ENCODE data around the gene CTNNA3. TPM values are rescaled to one million over a fixed set of nuclear protein-coding genes. Genes with fewer than 3 reads are reported as not detected.

CTNNA3 gene
- total and polyA plus RNA-seq, 2 donors (not counting 1 experiment from before 2014, with no cell fraction given), result not detected

DNA sequence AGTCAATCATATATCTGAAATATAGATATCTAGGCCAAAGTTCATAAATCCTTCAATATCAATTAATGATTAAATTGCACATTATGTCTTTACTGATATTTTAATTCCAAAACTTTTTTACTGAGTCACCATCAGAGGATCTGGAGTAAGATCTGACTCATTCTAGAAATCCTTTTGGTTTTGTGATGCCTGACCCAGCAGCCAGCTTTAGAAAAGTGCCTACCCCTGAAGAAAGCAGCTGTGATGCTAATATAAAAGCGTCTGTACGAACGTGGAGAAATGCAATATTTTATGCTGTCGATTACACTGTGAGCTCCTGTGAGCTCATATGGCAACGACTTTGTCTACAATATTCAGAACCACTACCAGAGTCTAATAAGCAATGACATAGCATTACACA lies 912.7 kb downstream of the CTNNA3 start:
- H3K4me2 ChIP-seq (ENCODE audit: extremely low read depth, insufficient read depth, low read length), result no peak overlapping the region
- H3K27ac ChIP-seq (ENCODE audit: insufficient read depth, low read length), result no peak overlapping the region
- no peak overlapping the region for H2AFZ ChIP-seq (ENCODE audit: low read length)
- no peaks in the 10 kb centered on the region for H3K9me3 ChIP-seq (ENCODE audit: control insufficient read depth, insufficient read depth, low read depth, low read length)
- H3K9ac ChIP-seq (ENCODE audit: insufficient read depth, low read length), result no peak overlapping the region
- no peaks in the 10 kb centered on the region for H3K4me1 ChIP-seq (ENCODE audit: control insufficient read depth, extremely low read depth, insufficient read depth, low read length)
- DNase-seq (ENCODE audit: low read depth in 2 of 2), result peak; percentile 68 to 81
- no peaks in the 10 kb centered on the region for H3K27me3 ChIP-seq (ENCODE audit: control insufficient read depth, insufficient read depth, low read length)
- no peaks in the 10 kb centered on the region for H4K20me1 ChIP-seq (ENCODE audit: control insufficient read depth, extremely low read depth, insufficient read depth, low read length)
- H3K79me2 ChIP-seq (ENCODE audit: control insufficient read depth, insufficient read depth, low read length), result no peaks in the 10 kb centered on the region
- TF ChIP-seq, protein P1, sequence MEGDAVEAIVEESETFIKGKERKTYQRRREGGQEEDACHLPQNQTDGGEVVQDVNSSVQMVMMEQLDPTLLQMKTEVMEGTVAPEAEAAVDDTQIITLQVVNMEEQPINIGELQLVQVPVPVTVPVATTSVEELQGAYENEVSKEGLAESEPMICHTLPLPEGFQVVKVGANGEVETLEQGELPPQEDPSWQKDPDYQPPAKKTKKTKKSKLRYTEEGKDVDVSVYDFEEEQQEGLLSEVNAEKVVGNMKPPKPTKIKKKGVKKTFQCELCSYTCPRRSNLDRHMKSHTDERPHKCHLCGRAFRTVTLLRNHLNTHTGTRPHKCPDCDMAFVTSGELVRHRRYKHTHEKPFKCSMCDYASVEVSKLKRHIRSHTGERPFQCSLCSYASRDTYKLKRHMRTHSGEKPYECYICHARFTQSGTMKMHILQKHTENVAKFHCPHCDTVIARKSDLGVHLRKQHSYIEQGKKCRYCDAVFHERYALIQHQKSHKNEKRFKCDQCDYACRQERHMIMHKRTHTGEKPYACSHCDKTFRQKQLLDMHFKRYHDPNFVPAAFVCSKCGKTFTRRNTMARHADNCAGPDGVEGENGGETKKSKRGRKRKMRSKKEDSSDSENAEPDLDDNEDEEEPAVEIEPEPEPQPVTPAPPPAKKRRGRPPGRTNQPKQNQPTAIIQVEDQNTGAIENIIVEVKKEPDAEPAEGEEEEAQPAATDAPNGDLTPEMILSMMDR (conservative IDR thresholded peaks at IDR 0.05 in 1 of 2, IDR thresholded peaks at IDR 0.05 in 1 of 2; ENCODE audit: low read depth in 1 of 2, low read length in 2 of 2), result no peak
- H3K4me3 ChIP-seq (replicated peaks in 1 of 4; ENCODE audit: control extremely low read depth in 1 of 4, insufficient read depth in 1 of 4, low read depth in 3 of 4, low read length in 4 of 4), result no peak overlapping the region
- H3K36me3 ChIP-seq (ENCODE audit: control insufficient read depth, insufficient read depth, low read length), result no peaks in the 10 kb centered on the region

DNA sequence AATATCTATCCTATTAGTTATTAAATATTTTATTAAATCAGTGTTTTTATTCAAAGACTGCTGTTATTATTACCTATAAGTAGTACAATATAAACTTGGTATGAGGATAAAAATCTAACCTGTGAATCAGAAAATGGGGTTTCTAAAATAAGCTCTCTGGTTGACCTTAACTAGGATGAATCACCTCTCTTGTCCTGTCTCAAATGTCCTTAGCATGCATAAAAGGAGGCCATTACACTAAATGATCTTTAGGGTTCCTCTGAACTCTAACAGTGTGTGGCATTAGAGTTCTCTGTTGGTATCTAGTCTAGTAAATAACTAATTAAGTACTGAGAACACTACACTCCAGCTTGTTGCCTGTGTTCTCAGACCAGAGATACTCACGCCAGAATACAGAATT lies 913.2 kb downstream of the CTNNA3 start:
- Histone ChIP-seq H4K20me1 (ENCODE audit: control insufficient read depth, extremely low read depth, insufficient read depth, low read length) (no peaks in the 10 kb centered on the region), H3K27ac (ENCODE audit: insufficient read depth, low read length) (no peak overlapping the region), H3K9me3 (ENCODE audit: control insufficient read depth, insufficient read depth, low read depth, low read length) (no peaks in the 10 kb centered on the region), H3K4me3 (replicated peaks in 1 of 4; ENCODE audit: control extremely low read depth in 1 of 4, insufficient read depth in 1 of 4, low read depth in 3 of 4, low read length in 4 of 4) (no peak overlapping the region), H2AFZ (ENCODE audit: low read length) (peak overlapping the region; percentile 9), H3K4me2 (ENCODE audit: extremely low read depth, insufficient read depth, low read length) (no peak overlapping the region), H3K79me2 (ENCODE audit: control insufficient read depth, insufficient read depth, low read length) (no peaks in the 10 kb centered on the region), H3K27me3 (ENCODE audit: control insufficient read depth, insufficient read depth, low read length) (no peaks in the 10 kb centered on the region), H3K9ac (ENCODE audit: insufficient read depth, low read length) (no peak overlapping the region), H3K4me1 (ENCODE audit: control insufficient read depth, extremely low read depth, insufficient read depth, low read length) (no peaks in the 10 kb centered on the region), H3K36me3 (ENCODE audit: control insufficient read depth, insufficient read depth, low read length) (no peaks in the 10 kb centered on the region)
- DNase-seq (ENCODE audit: low read depth in 2 of 2), result peak in 1 of 2 donors; percentile 52
- TF ChIP-seq, protein P1 (conservative IDR thresholded peaks at IDR 0.05 in 1 of 2, IDR thresholded peaks at IDR 0.05 in 1 of 2; ENCODE audit: low read depth in 1 of 2, low read length in 2 of 2), result no peak
- no peak for TF ChIP-seq EZH2 (IDR thresholded peaks at IDR 0.05; ENCODE audit: low read length, missing control alignments)

DNA sequence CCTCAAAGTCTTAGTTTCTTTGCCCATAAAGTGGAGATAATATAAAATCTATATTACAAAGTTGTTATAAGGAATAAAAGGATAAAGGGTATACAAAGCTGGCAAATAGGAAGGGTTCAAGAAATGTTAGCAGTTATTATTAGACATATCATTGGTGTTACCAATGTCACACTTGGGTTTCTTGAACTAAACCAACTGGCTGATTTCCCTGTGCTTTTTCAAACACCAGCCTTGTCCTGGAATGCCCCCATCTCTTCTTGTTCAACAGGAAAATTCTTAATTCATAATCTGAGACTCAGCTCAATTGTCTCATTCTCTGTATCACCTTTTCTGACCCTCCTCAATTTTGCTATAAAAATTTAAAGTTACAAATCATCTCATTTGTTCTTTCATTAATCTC lies 913.9 kb downstream of the CTNNA3 start:
- Histone ChIP-seq H3K4me3 (replicated peaks in 1 of 4; ENCODE audit: control extremely low read depth in 1 of 4, insufficient read depth in 1 of 4, low read depth in 3 of 4, low read length in 4 of 4) (no peak overlapping the region), H3K27me3 (ENCODE audit: control insufficient read depth, insufficient read depth, low read length) (no peaks in the 10 kb centered on the region), H3K9ac (ENCODE audit: insufficient read depth, low read length) (no peak overlapping the region), H2AFZ (ENCODE audit: low read length) (no peak overlapping the region), H3K9me3 (ENCODE audit: control insufficient read depth, insufficient read depth, low read depth, low read length) (no peaks in the 10 kb centered on the region), H3K36me3 (ENCODE audit: control insufficient read depth, insufficient read depth, low read length) (no peaks in the 10 kb centered on the region), H3K4me1 (ENCODE audit: control insufficient read depth, extremely low read depth, insufficient read depth, low read length) (no peaks in the 10 kb centered on the region), H3K27ac (ENCODE audit: insufficient read depth, low read length) (no peak overlapping the region), H3K79me2 (ENCODE audit: control insufficient read depth, insufficient read depth, low read length) (no peaks in the 10 kb centered on the region), H4K20me1 (ENCODE audit: control insufficient read depth, extremely low read depth, insufficient read depth, low read length) (no peaks in the 10 kb centered on the region), H3K4me2 (ENCODE audit: extremely low read depth, insufficient read depth, low read length) (no peak overlapping the region)
- TF ChIP-seq EZH2 (IDR thresholded peaks at IDR 0.05; ENCODE audit: low read length, missing control alignments), result no peak
- TF ChIP-seq, protein P1 (conservative IDR thresholded peaks at IDR 0.05 in 1 of 2, IDR thresholded peaks at IDR 0.05 in 1 of 2; ENCODE audit: low read depth in 1 of 2, low read length in 2 of 2), result no peak
- DNase-seq (ENCODE audit: low read depth in 2 of 2), result no peak
